Stimulated activated CD8-positive, alpha-beta memory T cell treated with anti-CD3 and anti-CD28 coated beads, Interleukin-12 subunit alpha, Interleukin-12 subunit beta, amount 100 ng/mL, for 24 hours (primary cell): Measurements from ENCODE around the gene IRX4.
"Not testable (repeated sequence)": the region's sequence is repeated elsewhere in the genome, so short reads cannot be mapped to it uniquely, and the experiment has no call there.

Experiments used
- DNase-seq: peaks from one replicate; pipeline ENCODE4 v3.0.0-alpha.2; 2020; ENCODE audit errors: extremely low read depth

The IRX4 gene

GRCh38 chr5:1878050-1878849 is 4.5 kb downstream of the IRX4 start:
- DNase-seq: no peak

- no peak for DNase-seq
These were observed 5.3 kb downstream of the IRX4 start for GRCh38 chr5:1877103-1878049.

DNA sequence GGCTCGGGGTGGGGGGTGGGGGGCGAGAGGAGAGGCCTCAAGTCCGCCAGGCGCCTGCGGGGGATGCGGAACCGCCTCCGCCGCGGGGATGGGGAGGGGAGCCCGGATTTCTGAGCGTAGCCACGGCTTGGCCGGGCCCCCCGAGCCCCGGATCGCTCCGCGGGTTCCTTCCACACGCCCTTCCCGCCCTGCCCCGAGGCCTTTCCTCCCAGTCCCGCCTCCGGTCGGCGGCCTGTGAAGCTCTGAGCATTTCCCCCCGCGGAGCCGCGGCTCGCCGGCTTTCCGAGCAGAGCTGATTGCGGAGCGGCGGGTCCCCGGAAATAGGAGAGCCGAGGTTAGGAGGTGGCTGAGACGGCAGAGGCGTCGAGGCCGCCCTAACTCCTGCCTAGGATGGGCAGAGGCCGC is 6.1 kb downstream of the IRX4 start:
- DNase-seq: no peak

- no peak for DNase-seq
These were observed 6.7 kb downstream of the IRX4 start for GRCh38 chr5:1875843-1876659.

GRCh38 chr5:1875281-1875842 is 7.4 kb downstream of the IRX4 start:
- DNase-seq: no peak

- no peak for DNase-seq
These were observed 7.9 kb downstream of the IRX4 start for GRCh38 chr5:1874771-1875220.

DNA sequence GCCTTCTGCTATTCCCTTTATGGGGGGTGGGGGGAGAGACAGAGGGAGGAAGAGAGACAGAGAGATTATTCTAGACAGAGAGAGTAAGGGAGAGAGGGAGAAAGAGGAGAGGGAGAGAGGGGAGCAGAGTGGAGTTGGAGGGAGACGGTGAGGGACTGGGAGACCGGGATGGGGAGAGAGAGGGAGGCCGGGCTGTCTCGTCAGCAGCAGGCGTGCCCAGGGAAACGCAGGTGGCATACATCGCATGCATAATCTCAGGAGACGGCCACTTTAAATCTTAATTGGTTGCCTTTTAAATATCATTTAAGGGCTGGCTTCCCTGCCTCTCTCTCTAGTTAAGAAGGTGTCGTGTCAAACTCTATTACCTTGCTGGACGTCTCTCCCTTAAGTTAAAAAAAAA is 8.4 kb downstream of the IRX4 start:
- DNase-seq: no peak

DNA sequence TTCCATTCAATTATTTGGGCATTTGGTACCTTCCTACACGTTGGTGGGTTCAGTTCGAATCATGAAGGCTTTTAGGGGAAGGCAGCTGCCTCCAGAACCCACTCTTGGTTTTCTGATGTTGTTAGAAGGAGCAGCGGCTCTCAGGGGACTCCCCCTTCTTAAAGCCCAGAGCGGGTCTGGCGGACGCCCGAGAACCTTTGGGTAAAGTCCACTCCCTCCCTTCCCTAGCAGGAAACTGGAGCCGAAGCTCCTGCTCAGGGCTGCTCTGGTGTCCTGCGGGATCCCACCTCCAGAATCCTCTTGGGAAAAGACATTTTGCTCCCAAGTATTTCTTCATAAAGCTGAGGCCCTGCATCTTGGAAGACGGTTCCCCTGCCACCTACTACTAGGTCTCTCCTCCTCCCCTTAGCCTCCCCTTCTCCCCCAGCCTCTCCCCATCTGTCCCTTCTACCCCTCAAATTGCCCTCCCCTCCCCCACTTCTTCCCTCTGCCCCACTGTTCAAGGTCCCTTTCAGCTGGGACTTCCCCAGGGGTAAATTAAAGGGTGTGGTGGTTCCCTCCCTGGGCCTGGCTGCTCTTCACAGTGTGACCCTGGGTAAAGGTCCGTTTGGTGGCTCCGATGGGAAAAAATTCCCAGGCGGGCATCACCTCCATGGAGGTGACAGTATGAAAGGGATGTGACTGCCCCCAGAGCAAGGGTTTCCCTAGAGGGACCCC is 9.3 kb downstream of the IRX4 start:
- DNase-seq: no peak

- no peak for DNase-seq
These were observed 11.3 kb downstream of the IRX4 start for GRCh38 chr5:1871441-1871840.

- not testable (repeated sequence) for DNase-seq
These were observed 12.1 kb downstream of the IRX4 start for GRCh38 chr5:1870435-1871272.

- DNase-seq: no peak
These were observed 13.7 kb downstream of the IRX4 start for GRCh38 chr5:1868886-1869475.

DNA sequence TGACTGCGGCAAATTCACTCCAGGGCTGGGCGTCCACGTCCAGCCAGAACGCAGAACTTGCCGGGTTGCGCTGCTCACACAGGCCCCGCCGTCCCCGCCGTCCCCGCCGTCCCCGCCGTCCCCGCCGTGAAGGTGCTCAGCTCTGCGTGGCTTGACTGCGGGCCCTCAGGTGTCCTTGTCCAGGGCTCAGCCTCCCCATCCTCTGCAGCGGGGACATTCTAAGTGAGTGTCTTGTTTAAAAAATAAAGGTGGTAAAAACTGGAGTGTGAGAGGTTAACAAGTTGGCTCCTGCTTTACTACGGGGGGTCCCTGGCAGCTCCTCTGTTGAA is 14.9 kb downstream of the IRX4 start:
- no peak for DNase-seq

DNA sequence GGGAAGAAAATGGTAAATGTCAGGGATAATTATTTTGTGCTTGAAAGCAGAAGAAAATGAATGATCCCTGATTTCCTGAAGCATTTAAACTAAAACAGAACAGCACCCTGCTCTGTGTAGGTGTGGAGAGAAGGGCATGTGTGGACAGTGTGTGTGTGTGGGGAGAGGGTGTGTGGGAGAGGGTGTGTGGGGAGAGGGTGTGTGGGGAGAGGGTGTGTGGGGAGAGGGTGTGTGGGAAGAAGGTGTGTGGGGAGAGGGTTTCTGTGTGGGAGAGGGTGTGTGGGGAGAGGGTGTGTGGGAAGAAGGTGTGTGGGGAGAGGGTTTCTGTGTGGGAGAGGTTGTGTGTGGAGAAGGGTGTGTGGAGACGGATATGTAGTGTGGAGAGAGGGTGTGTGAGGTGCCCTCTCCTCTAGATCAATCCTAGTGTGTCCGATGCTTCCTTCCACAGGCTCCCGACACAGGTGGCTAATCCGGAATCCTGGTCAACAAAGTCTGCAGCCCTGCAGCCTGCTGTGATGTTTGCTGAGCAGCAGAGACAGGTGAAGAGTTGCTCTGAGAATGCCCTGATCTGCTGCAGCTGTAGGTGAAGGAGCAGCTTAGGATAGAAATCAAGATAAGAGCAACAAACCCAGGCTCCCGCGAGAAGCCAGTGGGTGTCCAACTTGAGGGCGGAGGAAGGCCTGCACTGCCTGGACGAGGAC is 15.5 kb downstream of the IRX4 start:
- DNase-seq: no peak

DNA sequence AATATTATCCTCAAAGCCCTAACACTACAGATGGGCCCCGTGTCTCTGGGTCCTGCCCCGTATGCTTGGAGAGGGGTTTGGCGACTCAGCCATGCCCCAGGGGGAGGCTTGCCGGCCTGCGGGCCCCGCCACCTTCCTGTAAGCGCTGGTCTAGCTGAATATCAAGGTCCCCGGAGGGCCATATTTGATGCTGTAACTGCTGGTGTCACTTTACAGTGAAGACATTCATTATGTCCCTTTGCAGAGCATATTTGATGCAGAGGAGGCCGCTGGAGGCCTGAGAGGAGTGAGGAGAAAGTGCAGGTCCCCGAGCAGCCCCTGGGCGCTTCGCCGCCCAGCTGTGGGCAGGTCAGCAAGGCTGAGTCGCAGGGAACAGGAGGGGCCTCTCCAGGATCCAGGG is 16.8 kb downstream of the IRX4 start:
- no peak for DNase-seq

DNA sequence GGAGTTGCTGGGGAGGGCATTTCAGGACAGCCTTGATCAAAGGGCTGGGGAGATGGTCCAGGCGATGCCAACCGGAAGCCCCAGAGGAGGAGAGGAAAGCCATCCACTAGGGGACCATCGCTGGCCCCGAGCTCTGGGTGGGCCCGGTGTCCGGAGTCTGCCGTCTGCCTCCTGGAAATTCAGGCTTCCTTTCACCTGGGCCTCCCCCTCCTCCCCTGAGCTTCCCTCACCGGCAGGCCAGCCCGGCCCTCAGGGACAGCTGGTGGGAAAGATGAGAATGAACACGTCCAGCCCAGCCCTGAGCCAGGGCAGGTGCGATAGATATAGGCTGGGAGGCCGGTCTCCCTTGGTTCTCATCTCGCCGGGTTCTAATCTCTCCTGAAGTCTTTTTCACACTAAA is 17.2 kb downstream of the IRX4 start:
- DNase-seq: no peak

DNA sequence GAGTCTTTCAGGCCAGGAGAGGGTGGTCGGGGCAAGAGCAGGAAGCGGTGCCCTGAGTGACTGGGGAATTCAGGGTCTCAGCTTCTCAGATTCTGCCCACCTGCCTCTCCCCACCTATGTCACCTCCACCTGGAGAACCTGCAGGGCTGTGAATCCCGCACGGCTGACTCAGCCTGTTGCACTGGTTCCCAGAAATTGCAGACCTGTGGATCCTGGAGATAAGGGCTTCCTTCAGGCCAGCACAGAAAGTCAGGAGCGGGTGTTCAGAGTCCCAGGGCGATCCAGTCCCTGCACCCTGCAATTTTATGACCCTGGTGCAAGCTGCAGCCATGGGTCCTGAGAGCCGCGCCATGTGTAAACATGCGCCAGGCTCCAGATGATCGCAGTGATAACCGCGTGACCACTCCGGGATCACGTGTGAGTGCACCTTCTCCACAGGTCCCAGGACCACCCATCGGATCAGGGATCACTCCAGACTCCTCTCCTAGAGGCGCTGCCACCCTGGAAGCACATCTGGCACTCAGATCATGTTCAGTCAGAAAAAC is 17.8 kb downstream of the IRX4 start:
- no peak for DNase-seq

GRCh38 chr5:1860949-1861348 is 21.8 kb downstream of the IRX4 start:
- DNase-seq: no peak

DNA sequence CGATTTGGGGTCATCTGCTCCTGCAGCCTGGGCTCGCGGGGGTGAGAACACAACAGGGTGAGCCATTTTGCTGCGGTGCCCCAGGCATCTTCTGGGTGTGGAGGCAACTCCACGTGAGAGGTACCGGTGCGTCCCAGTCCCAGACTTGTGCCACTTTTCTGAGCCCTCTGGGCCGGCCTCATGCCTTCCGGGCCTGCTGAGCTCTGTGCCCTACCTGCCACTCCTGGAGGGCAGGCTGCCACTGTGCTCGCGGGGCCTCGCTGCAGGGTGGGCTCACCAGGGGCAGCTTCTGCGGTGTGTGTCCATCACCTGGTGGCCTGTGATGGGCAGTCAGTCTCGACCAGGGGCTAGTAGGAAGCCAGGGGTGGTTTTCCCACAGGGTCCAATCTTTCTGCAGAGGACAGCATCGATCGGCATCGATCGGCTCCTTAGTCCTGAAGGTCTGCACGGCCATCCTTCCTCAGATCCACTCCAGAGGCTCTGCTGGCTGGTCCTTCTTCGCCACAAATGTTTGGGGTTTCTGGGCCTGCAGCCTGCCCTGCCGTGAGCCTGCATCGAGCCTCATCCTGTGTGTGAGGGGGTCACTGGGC is 22.6 kb downstream of the IRX4 start:
- no peak for DNase-seq
